Stimulated activated CD8-positive, alpha-beta memory T cell treated with anti-CD3 and anti-CD28 coated beads, Interleukin-12 subunit alpha, Interleukin-12 subunit beta, amount 100 ng/mL, for 4 hours (primary cell): Measurements from ENCODE around the gene EXOSC7.
"Not testable (repeated sequence)": the region's sequence is repeated elsewhere in the genome, so short reads cannot be mapped to it uniquely, and the experiment has no call there.

Experiments
- DNase-seq: peaks from one replicate; pipeline ENCODE4 v3.0.0-alpha.2; 2020; ENCODE audit warnings: low read depth

Gene EXOSC7

GRCh38 chr3:44976002-44976815 is at the start of gene EXOSC7, which contains the start of gene ZDHHC3:
Gene EXOSC7 (plus strand): TSS chr3:44976244. CDS start chr3:44976278, 34 bp downstream.
Gene ZDHHC3 (minus strand): TSS chr3:44976174. CDS start chr3:44959436, 16,738 bp downstream.
- peak; percentile 76 for DNase-seq

DNA sequence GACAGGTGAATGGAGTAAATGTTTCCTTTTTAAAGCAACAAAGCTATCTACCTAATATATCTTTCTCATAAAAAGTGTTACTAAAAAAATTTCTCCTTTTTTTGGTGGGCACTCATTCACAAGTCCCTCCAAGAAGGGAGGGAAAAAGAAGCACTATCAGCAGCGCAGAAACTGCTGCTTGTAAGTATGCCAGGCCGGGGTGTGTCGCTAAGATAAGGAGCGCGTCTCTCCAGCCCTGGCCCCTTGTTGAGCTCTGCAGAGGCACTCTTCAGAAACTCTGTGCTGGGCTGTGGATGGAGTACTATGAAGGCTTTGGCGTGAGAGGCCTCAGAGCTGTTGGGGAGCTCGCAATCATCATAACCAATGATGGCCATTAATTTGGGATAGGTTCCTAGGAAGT is 49.1 kb upstream of the EXOSC7 start:
- no peak for DNase-seq

GRCh38 chr3:44927371-44927770 is 48.7 kb upstream of the EXOSC7 start:
- no peak for DNase-seq

DNA sequence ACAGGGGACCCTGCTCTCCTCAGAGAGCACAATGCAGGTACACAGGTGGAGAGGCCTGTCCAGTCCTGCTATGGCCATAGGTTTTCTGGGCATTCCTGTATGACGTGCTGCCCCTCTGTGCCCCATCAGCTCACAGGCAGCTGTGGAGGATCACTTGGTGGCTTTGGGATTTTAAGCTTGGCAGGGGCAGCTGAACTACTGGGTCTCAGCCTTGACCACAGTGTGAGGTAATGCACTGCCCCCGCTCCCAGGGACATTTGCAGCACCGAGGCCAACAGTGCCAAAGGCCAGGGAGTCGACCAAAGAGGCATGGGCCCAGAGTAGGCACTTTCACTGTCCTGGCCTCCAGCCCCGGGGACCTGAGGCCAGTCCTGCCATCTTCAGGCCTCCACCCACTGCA is 46.3 kb upstream of the EXOSC7 start:
- no peak for DNase-seq

DNA sequence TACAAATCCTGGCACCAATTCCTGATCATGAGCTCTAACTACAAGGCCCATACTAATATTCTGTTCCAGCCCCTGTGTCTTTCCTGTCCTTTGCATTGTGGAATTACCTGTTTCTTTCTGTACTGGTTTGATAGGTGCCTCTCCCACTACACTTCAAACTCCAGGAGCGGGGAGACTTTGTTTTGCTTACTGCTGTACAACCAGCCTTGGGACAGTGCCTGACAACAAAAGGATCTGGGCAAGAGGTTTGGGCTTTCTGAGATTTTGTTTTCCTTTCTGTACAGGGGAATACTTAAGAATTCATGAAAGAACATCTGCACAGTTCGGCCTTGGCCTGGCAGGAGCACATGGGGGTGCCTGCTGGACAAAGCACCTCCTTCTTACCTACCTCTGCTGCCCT is 45.1 kb upstream of the EXOSC7 start:
- no peak for DNase-seq

GRCh38 chr3:44931791-44932190 is 44.3 kb upstream of the EXOSC7 start:
- no peak for DNase-seq

DNA sequence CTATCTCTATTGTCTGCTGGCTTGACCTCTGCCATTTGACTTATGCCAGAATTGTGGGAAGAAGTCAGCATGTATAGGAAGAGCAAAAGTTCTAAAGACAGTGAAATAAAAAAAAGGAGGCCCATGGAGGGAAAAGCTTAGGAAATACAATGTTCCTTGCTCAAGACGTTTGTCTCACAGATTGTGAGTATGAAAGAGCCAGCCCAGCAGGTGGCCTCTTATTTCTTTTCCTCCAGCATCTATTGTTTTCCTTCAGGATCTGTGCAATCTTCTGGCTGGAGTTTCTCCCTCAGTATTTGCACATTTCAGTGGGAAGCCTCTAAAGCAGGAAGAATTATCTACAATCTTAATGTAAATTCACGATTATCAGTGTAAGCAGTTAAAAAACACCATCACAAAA is 43.8 kb upstream of the EXOSC7 start:
- DNase-seq = no peak

- DNase-seq = no peak
These were observed 42.8 kb upstream of the EXOSC7 start for GRCh38 chr3:44932986-44933944.

- no peak for DNase-seq
These were observed 36.4 kb upstream of the EXOSC7 start for GRCh38 chr3:44939581-44940036.

DNA sequence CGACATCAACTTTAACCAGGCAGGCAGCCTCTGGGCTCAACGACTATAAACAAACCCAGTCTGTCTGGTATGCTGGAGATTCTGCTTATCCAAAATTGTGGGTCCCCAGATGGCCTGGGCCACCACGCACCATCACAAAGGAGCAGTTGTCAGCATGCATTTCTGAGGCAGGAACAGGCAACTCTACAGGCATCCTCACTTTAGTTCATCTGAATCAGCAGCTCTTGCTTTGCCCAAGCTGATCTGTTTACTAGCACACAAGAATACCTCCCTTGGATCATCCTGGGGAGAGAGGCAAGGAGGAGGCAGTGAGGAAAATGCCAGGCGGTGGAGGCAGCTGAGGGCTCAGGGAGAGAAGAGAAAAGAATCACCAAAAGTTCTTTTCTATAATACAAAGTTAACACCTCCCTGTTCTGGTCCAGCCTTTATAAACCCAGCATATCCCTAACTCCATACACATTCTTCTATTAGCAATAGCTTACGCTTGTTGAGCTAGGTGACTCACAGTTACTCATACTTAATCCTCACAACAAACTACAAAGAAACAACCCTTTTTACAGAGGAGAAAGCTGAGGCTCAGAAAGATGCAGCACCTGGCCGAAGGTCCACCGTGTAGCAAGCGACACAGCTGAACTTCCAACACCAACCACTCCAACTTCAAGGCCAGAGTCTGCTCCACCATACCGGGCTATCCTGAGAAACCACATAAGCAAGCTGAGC is 33.7 kb upstream of the EXOSC7 start:
- DNase-seq = no peak

DNA sequence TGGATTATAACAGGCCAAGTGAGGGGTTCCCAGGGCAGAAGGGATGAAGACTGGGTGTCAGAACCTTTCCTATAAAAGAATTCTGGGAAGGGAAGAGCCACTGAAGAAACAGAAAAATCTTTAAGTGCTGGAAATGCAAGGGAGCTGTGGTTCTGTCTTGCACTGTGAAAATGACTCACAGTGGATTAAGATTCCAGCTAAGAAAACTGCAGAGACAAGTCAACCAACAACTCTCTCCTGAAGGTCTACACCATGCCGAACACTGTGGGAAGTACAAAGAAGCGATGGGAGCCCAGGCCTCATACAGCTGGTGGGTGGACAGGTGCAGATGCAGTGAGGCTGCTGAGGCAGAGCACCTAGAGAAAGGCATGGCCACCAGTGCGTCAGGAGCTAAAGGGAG is 27.8 kb upstream of the EXOSC7 start:
- DNase-seq = no peak

DNA sequence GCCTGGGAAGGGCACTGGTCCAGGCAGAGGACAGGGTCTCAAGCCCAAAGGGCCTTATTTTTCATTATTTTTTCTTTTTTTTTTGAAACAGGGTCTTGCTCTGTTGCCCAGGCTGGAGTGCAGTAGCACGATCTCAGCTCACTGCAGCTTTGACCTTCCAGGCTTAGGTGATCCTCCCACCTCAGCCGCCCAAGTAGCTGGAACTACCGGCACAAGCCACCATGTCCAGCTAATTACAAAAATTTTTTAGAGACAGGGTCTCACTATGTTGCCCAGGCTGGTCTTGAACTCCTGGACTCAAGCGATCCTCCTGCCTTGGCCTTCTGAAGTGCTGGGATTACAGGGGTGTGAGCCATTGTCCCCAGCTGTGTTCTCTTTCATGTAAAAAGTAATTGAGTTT is 26.3 kb upstream of the EXOSC7 start:
- DNase-seq = not testable (repeated sequence)

- no peak for DNase-seq
These were observed 25.7 kb upstream of the EXOSC7 start for GRCh38 chr3:44950275-44950734.

DNA sequence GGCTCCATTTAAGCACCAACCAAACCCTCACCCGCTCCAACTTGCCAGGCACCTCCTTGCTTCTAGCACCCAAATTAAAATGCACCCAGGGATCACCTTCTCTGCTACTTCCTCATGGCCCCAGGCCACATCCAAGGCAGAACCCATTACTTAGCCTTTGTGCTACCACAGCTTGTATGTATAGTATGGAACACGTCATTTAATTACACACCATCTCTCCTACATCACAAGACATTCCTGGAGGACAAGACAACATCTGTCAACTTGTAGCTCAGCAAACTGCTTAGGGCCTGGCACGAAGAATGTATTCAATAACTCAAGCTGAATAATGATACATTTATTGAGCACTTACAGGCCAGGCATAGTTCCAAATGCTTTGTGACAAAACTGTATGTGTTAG is 23.4 kb upstream of the EXOSC7 start:
- no peak for DNase-seq

DNA sequence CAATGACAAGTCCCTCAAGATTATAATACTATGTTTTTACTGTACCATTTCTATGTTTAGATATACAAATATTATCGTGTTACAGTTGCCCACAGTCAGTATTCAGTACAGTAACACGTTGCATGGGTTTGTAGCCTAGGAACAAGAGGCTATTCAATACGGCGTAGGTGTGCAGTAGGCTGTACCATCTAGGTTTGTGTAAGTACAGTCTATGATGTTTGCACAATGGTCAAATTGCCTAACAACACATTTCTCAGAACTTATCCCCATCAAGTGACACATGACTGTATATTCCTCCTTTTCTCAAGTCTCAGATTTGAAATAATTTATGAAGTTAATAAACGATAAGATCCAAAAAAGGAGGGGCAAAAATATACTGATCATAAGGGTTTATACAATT is 21.7 kb upstream of the EXOSC7 start:
- DNase-seq = no peak

- no peak for DNase-seq
These were observed 21.1 kb upstream of the EXOSC7 start for GRCh38 chr3:44954962-44955361.

DNA sequence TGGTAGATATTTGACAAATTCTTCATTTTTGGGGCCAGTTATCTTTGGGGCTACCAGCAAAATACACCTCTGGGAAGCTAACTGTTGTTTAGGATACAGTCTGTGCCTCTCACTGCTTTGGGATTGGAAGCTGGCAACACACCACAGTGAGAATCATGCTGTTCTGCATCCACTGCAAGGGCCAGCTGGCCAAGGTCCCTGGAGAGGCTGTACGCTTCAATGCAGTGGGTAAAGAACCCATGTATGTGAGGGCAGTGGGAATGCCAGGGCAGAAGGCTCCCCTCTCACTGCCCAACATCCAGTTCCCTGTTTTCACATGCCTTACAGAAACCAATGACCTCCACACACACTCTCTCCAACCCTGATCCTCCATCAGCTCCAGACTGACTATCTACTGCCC is 20.1 kb upstream of the EXOSC7 start:
- no peak for DNase-seq

DNA sequence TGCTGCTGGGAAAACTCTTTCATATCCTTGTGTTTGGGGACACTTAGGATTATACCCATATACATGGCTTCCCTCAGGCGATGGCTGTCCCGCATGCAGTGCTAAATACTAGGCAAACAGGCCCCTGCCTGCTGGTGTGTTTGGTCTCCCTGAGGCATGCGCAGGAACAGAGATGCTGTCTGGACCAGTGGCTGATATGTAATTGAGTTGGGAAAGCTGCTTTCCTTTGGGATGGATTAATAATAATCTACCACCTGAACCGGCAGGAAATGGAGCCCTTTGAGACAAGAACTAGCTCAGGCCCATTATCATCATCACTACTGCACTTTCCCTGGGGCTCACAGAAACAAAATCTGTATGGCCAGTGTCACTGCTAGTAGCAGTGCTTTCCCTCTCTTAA is 18.1 kb upstream of the EXOSC7 start:
- DNase-seq = no peak

- DNase-seq = no peak
These were observed 17.7 kb upstream of the EXOSC7 start for GRCh38 chr3:44958386-44958785.

DNA sequence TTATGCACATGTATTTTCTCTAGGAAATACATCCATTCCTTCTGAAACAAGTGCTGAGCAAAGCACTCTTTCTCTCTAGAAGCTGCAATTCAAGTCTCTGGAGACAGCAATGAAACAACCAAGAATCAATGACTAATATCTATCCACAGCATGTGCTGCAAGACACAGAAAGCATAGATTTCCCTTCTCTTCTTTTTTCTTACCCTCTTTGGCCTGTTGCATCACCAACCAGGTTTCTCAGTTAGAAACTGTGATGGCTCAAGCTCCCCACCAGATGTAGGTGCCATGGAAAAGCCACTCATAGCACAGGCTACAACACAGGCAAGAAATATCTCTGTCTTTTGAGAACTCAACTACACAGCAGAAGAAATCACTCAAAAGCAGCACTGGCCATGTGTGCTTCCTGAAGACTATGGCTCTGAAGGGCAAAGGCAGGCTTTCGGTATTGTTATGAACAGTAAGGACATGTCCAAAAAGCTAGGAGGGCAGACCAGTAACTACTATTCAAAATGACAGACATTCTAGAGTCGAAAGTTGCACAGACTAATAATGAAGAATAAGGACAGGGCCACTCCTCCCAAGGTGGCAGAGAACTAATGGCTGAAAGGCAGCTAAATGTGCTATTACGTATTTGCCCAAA is 15.5 kb upstream of the EXOSC7 start:
- no peak for DNase-seq

- DNase-seq = no peak
These were observed 14.2 kb upstream of the EXOSC7 start for GRCh38 chr3:44961888-44962287.
